Stimulated activated CD8-positive, alpha-beta memory T cell treated with anti-CD3 and anti-CD28 coated beads, Interleukin-12 subunit alpha, Interleukin-12 subunit beta, amount 100 ng/mL, for 24 hours (primary cell): ENCODE data around the gene BCL2L13.

Experiments used
- DNase-seq: peaks from one replicate; pipeline ENCODE4 v3.0.0-alpha.2; 2020; ENCODE audit errors: extremely low read depth

The BCL2L13 gene

GRCh38 chr22:17638432-17639246 lies at the start of gene BCL2L13:
Gene BCL2L13, plus strand, starts transcription at chr22:17638757. Its CDS starts 16,955 bp downstream, at chr22:17655712.
- peak; percentile 75 for DNase-seq

- DNase-seq = no peak
These were observed 48.7 kb upstream of the BCL2L13 start for GRCh38 chr22:17589810-17590375.

GRCh38 chr22:17590586-17590985 lies 48.0 kb upstream of the BCL2L13 start:
- no peak for DNase-seq

GRCh38 chr22:17592201-17592600 lies 46.4 kb upstream of the BCL2L13 start:
- DNase-seq = no peak

- no peak for DNase-seq
These were observed 42.3 kb upstream of the BCL2L13 start for GRCh38 chr22:17596226-17596625.

- no peak for DNase-seq
These were observed 41.3 kb upstream of the BCL2L13 start for GRCh38 chr22:17597217-17597616.

- no peak for DNase-seq
These were observed 40.2 kb upstream of the BCL2L13 start for GRCh38 chr22:17598318-17598717.

- DNase-seq = no peak
These were observed 37.5 kb upstream of the BCL2L13 start for GRCh38 chr22:17601031-17601430.

- no peak for DNase-seq
These were observed 34.9 kb upstream of the BCL2L13 start for GRCh38 chr22:17603668-17604067.

- DNase-seq = no peak
These were observed 32.1 kb upstream of the BCL2L13 start for GRCh38 chr22:17606496-17606895.

- DNase-seq = no peak
These were observed 30.6 kb upstream of the BCL2L13 start for GRCh38 chr22:17607891-17608521.

GRCh38 chr22:17612057-17612456 lies 26.5 kb upstream of the BCL2L13 start:
- DNase-seq = no peak

- no peak for DNase-seq
These were observed 25.3 kb upstream of the BCL2L13 start for GRCh38 chr22:17613280-17613679.

- DNase-seq = no peak
These were observed 10.6 kb upstream of the BCL2L13 start for GRCh38 chr22:17627961-17628405.

- peak; percentile 86 for DNase-seq
These were observed 10.0 kb upstream of the BCL2L13 start, which contains the start of gene ATP6V1E1 for GRCh38 chr22:17628406-17629172. Gene ATP6V1E1, minus strand, starts transcription at chr22:17628749. Its CDS starts 114 bp downstream, at chr22:17628635.

GRCh38 chr22:17629173-17629489 lies 9.4 kb upstream of the BCL2L13 start:
- DNase-seq = no peak

- DNase-seq = no peak
These were observed 8.9 kb upstream of the BCL2L13 start for GRCh38 chr22:17629641-17630040.

- DNase-seq = no peak
These were observed 7.4 kb upstream of the BCL2L13 start for GRCh38 chr22:17631076-17631565.

GRCh38 chr22:17633217-17633997 lies 5.2 kb upstream of the BCL2L13 start:
- DNase-seq = no peak

GRCh38 chr22:17633998-17634323 lies 4.6 kb upstream of the BCL2L13 start:
- DNase-seq = no peak

GRCh38 chr22:17634696-17635095 lies 3.9 kb upstream of the BCL2L13 start:
- DNase-seq = no peak
